GM15510 (cell line): ENCODE results near the gene LMAN1L.

Experiments used
- POLR2A ChIP-seq: IDR thresholded peaks from 3 replicates; pipeline ENCODE4 v1.6.1; 2011; ENCODE audit warnings: borderline replicate concordance; ENCODE audit not compliant: insufficient read length; ENCODE audit errors: extremely low read depth

Gene LMAN1L

GRCh38 chr15:74777769-74778598 is 34.7 kb upstream of the LMAN1L start:
- no peak for TF ChIP-seq POLR2A

- no peak for TF ChIP-seq POLR2A
Measured at GRCh38 chr15:74778599-74778970, 34.0 kb upstream of the LMAN1L start.

GRCh38 chr15:74779162-74779648 is 33.4 kb upstream of the LMAN1L start:
- no peak for TF ChIP-seq POLR2A

GRCh38 chr15:74780523-74781430 is 31.9 kb upstream of the LMAN1L start:
- peak; percentile 45 for TF ChIP-seq POLR2A

- TF ChIP-seq POLR2A = peak; percentile 73
Measured at GRCh38 chr15:74781431-74782258, 31.0 kb upstream of the LMAN1L start, which contains the start of gene CSK. Gene CSK (plus strand): TSS chr15:74782080. CDS start chr15:74798298, 16,218 bp downstream.

- no peak for TF ChIP-seq POLR2A
Measured at GRCh38 chr15:74782259-74783071, 30.2 kb upstream of the LMAN1L start.

- peak; percentile 29 for TF ChIP-seq POLR2A
Measured at GRCh38 chr15:74783072-74783807, 29.4 kb upstream of the LMAN1L start.

GRCh38 chr15:74783808-74784175 is 28.8 kb upstream of the LMAN1L start:
- TF ChIP-seq POLR2A = no peak

GRCh38 chr15:74784426-74785193 is 28.0 kb upstream of the LMAN1L start:
- no peak for TF ChIP-seq POLR2A

GRCh38 chr15:74785194-74786032 is 27.2 kb upstream of the LMAN1L start:
- peak; percentile 42 for TF ChIP-seq POLR2A

GRCh38 chr15:74786551-74787165 is 26.0 kb upstream of the LMAN1L start:
- no peak for TF ChIP-seq POLR2A
